HG02763 (cell line): Measurements from ENCODE around the gene RAB31.
"Not testable (repeated sequence)": the region's sequence is repeated elsewhere in the genome, so short reads cannot be mapped to it uniquely, and the experiment has no call there.

Source experiments
- ATAC-seq: cut with Tn5 transposase; IDR thresholded peaks from one replicate; pipeline ENCODE4 v1.9.1; 2021; ENCODE audit warnings: mild to moderate bottlenecking, moderate library complexity; ENCODE audit not compliant: unreplicated experiment

The RAB31 gene

GRCh38 chr18:9874728-9875127 is 166.6 kb downstream of the RAB31 start:
- no peak for ATAC-seq

GRCh38 chr18:9876212-9876866 is 168.2 kb downstream of the RAB31 start:
- ATAC-seq: no peak

- no peak for ATAC-seq
These were observed 169.0 kb downstream of the RAB31 start for GRCh38 chr18:9876867-9877654.

- ATAC-seq: no peak
These were observed 169.5 kb downstream of the RAB31 start for GRCh38 chr18:9877655-9878014.

DNA sequence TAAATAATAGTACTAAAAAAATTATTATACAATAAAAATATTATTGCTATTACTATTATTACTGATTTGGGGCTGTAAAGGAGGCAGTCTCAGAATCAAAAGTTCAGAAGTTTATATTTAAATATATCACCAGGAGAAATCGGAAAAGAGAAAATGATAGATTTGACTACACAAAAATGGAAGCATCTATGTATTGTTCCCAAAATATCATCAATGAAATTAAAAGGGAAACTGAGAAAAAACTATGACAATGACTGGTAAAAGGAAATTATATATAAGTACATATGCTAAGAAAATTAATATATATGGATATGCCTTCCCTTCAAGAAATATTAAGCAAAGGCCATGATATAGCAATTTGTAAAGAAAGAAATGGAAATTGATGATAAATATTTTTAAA is 170.0 kb downstream of the RAB31 start:
- no peak for ATAC-seq

DNA sequence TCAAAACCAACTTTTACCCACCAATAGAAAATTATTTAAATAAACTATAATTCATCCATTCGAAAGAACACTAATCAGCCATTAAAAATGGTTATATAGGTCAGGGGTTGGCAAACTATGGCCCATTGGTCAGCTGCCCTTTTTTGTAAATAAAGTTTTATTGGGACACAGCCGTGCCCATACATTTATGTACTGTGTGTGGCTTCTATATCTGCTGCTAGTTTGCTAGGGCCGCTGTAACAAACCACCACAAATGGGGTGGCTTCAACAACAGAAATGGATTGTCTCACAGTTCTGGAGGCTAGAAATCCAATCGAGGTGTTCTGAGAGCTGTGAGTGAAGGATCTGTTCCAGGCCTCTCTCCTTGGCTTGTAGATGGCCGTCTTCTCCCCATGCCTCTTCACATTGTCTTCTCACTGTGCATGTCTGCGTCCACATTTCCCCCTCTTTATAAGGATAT is 170.7 kb downstream of the RAB31 start:
- ATAC-seq: no peak

GRCh38 chr18:9884090-9884489 is 176.0 kb downstream of the RAB31 start:
- no peak for ATAC-seq

- ATAC-seq: no peak
These were observed 176.5 kb downstream of the RAB31 start for GRCh38 chr18:9884532-9885140.

DNA sequence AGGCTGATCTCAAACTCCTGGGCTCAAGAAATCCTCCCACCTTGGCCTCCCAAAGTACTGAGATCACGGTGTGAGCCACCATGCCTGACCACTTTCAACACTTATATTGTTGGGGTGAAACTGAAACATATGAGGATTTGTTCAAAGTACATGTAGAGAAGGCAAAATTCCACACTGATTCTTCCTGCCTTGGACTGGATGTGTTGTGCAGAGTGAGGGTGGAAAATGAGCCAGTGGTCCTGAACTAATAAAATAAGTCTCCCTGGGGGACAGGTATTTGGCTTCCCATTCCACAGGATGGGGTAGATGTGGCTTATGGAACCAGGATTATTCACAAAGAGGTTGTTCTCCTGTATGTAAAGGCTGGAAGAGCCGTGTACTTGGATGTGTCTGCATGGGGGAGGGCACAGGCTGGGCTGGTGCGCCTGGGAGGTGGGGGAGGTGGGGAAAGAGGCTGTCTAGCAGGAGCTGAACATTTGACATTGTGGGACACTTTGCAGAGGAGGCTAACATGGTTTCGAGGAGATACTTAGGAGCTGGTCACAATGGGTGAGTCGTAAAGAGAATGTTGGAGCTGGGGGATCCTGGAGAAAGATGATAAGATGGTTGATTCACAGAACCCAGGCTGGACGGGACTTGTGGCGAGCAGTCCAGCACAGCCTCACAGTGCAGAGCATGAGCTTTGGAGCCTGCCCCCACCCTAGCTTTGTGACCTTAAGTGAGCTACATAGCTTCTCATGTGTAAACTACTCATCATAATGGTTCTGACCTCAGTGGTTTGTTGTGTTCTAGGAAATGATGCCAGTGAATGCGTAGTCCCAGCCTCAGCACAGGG is 177.3 kb downstream of the RAB31 start, which contains the start of gene TXNDC2:
Gene TXNDC2, plus strand, starts transcription at position 804 of the 835 bp plus-strand sequence. CDS start 708 bp downstream, outside the sequence.
- no peak for ATAC-seq

DNA sequence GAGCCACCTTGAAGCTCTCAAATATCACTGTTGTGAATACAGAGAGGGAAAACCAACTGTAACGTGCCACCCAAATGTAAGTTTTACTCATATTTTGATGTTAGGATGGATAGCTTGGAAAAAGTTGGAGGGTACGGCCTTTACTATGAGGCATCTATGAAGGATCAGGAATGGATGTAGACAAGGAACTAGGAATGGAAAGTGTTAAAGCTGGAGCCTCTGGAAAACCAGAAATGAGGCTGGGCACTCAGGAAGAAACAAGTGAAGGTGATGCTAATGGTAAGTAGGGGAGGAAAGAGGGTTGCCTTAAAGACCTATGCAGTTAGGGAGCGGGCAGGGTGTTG is 177.9 kb downstream of the RAB31 start:
- no peak for ATAC-seq

DNA sequence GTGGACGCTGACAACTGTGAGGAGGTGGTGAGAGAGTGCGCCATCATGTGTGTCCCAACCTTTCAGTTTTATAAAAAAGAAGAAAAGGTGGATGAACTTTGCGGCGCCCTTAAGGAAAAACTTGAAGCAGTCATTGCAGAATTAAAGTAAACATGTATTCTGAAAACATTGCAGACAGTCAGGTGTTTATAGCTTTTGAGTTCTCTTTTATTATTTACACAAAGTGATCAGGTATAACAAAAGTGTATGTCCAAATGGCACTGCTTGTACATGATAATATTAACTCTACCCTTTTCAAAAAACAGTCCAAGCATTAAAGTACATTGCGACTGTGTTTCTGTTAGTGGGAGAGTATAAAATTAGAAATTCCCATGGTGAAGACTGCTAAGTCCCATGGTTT is 179.9 kb downstream of the RAB31 start:
- ATAC-seq: no peak

DNA sequence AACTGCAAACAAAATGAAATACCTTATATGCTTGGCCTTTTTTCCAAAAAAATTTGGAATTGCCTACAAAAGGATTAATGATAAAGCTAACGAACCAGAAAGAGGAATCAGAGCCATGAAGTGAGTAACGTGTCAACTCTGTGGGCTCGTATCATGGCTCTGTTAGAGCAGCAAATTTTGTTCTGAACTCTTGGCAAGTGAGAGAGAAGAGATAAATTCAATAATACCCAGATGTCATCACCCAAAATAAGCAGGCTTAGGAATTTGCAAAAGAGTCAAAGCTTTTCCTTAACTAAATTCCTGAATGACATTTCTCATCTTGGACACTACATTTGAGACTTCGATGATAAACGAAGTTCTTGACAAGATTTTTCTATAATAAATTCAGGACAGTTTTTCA is 182.1 kb downstream of the RAB31 start:
- ATAC-seq: no peak

DNA sequence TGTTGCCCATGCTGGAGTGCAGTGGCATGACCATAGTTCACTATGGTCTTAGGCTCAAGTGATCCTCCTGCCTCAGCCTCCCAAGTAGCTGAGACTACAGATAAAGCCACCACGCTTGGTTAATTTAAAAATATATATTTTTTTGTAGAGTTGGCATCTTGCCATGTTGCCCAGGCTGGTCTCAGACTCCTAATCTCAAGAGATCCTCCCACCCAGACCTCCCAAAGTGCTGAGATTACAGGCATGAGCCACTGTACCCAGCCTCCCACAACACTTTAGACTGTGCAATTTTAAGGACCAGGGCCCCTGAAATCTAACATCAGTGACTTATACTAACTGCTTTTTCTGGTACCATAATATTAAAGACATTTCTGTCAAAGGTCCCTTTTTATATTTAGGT is 182.9 kb downstream of the RAB31 start:
- ATAC-seq: no peak

GRCh38 chr18:9891515-9891914 is 183.4 kb downstream of the RAB31 start:
- not testable (repeated sequence) for ATAC-seq

- no peak for ATAC-seq
These were observed 186.5 kb downstream of the RAB31 start for GRCh38 chr18:9894454-9895068.

DNA sequence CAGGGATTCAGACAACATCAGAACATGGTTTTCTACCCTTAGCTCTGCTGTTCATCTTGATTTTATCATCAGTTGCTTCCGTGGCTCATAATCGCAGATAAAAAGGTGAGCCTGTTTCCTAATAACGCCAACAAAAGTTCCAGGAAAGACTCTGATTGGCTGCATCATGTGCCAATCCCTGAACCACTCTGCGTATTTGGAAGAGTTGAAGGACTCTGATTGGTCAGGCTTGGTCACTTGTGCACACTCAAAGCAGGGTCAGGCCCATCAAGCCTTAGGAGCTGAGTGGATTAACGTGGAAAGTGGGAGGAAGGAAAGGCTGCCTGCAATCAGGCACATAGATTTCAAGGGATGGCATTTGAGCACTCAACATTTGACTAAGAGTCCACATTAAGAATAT is 189.0 kb downstream of the RAB31 start:
- no peak for ATAC-seq

DNA sequence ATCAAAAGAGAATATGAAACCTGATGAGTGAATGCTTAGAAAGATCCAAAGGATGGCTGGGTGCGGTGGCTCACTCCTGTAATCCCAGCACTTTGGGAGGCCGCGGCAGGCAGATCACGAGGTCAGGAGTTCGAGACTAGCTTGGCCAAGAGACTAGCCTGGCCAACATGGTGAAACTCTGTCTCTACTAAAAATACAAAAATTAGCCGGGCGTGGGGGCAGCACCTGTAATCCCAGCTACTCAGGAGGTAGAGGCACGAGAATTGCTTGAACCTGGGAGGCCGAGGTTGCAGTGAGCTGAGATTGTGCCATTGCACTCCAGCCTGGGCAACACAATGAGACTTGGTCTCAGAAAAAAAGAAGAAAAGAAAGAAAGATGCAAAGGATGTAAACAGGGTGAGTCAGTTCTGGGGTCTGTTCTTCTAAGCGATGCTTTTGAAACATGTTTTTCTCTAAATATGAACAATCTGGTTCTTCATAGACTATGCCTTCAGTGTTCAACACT is 189.7 kb downstream of the RAB31 start:
- ATAC-seq: not testable (repeated sequence)

DNA sequence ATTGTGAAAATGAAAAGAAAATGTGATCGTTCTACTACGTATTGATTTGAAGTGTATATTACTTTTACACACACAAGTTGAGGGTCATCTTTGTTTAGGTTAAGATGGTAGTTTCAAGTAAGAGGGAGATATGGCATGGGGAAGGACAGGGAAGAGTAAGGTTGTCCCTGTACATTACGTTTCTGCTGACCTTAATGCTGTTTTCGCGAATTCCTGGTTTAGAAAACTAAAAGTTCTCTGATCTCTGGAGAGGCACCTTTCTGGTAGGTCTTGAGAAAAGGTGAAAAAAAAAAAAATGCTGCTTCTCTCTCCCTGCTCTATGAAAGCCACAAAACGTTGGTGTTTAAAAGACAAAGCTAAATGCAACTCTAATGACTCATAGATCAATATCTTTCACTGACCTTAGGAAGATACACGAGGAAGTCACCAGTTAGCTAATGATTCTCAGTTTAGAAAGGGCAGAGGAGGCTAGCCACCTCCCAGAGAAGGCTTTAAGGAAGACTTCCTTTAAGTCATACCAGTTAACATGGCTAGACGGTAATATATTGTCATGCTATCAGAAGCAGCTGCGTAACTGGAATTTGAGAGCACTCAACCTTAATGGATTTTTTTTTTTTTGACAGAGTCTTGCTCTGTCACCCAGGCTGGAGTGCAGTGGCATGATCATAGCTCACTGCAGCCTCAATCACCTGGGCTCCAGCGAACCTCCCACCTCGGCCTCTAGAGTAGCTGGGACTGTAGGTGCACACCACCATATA is 190.9 kb downstream of the RAB31 start:
- ATAC-seq: no peak

DNA sequence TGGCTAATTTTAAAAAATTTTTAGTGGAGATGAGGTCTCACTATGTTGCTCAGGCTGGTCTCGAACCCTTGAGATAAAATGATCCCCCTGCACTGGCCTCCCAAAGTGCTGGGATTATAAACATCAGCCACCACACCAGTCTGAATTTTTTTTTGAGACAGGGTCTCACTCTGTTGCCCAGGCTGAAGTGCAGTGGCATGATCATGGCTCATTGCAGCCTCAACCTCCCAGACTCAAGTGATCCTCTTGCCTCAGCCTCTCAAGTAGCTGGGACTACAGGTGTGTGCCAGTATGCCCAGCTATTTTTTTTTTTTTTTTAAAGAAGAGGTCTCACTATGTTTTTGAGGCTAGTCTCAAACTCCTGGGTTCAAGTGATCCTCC is 191.4 kb downstream of the RAB31 start:
- not testable (repeated sequence) for ATAC-seq

- no peak for ATAC-seq
These were observed 192.6 kb downstream of the RAB31 start for GRCh38 chr18:9900699-9901098.
